Stimulated activated naive CD4-positive, alpha-beta T cell treated with Interleukin-2 at 50 U/mL for 16 hours (primary cell): ENCODE data around the gene SEPTIN3.

Experiments used
- DNase-seq: peaks from one replicate; lab custom pipeline; 2025; lab: John Stamatoyannopoulos, UW

The SEPTIN3 gene

GRCh38 chr22:41969110-41969646, at the start of gene SEPTIN3:
TSS of gene SEPTIN3 (plus strand) at chr22:41969443. CDS start at chr22:41971493, 2,050 bp downstream.
- DNase-seq = no peak

GRCh38 chr22:41920271-41920976, 48.8 kb upstream of the SEPTIN3 start:
- no peak for DNase-seq

GRCh38 chr22:41922328-41922727, 46.9 kb upstream of the SEPTIN3 start:
- no peak for DNase-seq

GRCh38 chr22:41922940-41923594, 46.2 kb upstream of the SEPTIN3 start:
- no peak for DNase-seq

GRCh38 chr22:41923595-41924276, 45.5 kb upstream of the SEPTIN3 start:
- DNase-seq = no peak

- peak; percentile 75 for DNase-seq
These were observed 43.3 kb upstream of the SEPTIN3 start for GRCh38 chr22:41925783-41926460.

- no peak for DNase-seq
These were observed 41.4 kb upstream of the SEPTIN3 start for GRCh38 chr22:41927813-41928212.

- no peak for DNase-seq
These were observed 40.4 kb upstream of the SEPTIN3 start for GRCh38 chr22:41928593-41929417.

- no peak for DNase-seq
These were observed 39.8 kb upstream of the SEPTIN3 start for GRCh38 chr22:41929418-41929810.

GRCh38 chr22:41931701-41932269, 37.5 kb upstream of the SEPTIN3 start:
- DNase-seq = no peak

- no peak for DNase-seq
These were observed 36.9 kb upstream of the SEPTIN3 start for GRCh38 chr22:41932353-41932752.

GRCh38 chr22:41933411-41934177, 35.6 kb upstream of the SEPTIN3 start:
- no peak for DNase-seq

GRCh38 chr22:41934284-41935014, 34.8 kb upstream of the SEPTIN3 start:
- DNase-seq = no peak

GRCh38 chr22:41935015-41935351, 34.3 kb upstream of the SEPTIN3 start:
- DNase-seq = no peak

GRCh38 chr22:41935509-41935908, 33.7 kb upstream of the SEPTIN3 start:
- DNase-seq = no peak

GRCh38 chr22:41936894-41937169, 32.4 kb upstream of the SEPTIN3 start:
- DNase-seq = no peak

GRCh38 chr22:41939981-41940831, 29.0 kb upstream of the SEPTIN3 start:
- DNase-seq = peak; percentile 97

GRCh38 chr22:41940832-41941765, 28.1 kb upstream of the SEPTIN3 start:
- peak; percentile 79 for DNase-seq
